CD8-positive, alpha-beta memory T cell (primary cell): ENCODE measurements around the gene TSSK2. TPM values are rescaled to one million over a fixed set of nuclear protein-coding genes. Genes with fewer than 3 reads are reported as not detected.

Experiments used
- CTCF ChIA-PET: fragments of 350-600 bp; sonication (Branson Sonifier 250); formaldehyde crosslinking; loops from one replicate; lab custom pipeline; 2021; ENCODE audit warnings: antibody characterized with exemption; lab: Charles Lee
- POLR2A ChIA-PET: fragments of 350-600 bp; sonication (Branson Sonifier 250); formaldehyde crosslinking; loops from one replicate; lab custom pipeline; 2021; ENCODE audit warnings: antibody characterized with exemption; lab: Charles Lee
- DNase-seq, 5 donors: peaks; one replicate each; pipeline versions ENCODE4 v3.0.0 to v3.0.0-alpha.2; 2020 to 2022; ENCODE audit warnings: mixed read lengths in 1 of 5
- H3K27ac ChIP-seq: one replicate; pipeline ENCODE4 v1.7.0; 2013; ENCODE audit warnings: low read depth, mild to moderate bottlenecking, low read length, moderate library complexity
- H3K27me3 ChIP-seq: 2 replicates; pipeline ENCODE4 v1.7.0; 2013; ENCODE audit warnings: low read length, mild to moderate bottlenecking; ENCODE audit not compliant: insufficient read depth, poor library complexity, severe bottlenecking
- H3K36me3 ChIP-seq: 2 replicates; pipeline ENCODE4 v1.7.0; 2013; ENCODE audit warnings: mild to moderate bottlenecking, low read length, moderate library complexity; ENCODE audit not compliant: insufficient read depth
- H3K4me1 ChIP-seq: 2 replicates; pipeline ENCODE4 v1.7.0; 2013; ENCODE audit warnings: mild to moderate bottlenecking, low read length, moderate library complexity; ENCODE audit not compliant: insufficient read depth
- H3K4me3 ChIP-seq: 2 replicates; pipeline ENCODE4 v1.7.0; 2013; ENCODE audit warnings: mild to moderate bottlenecking, low read length
- H3K9me3 ChIP-seq: 2 replicates; pipeline ENCODE4 v1.7.0; 2013; ENCODE audit warnings: mild to moderate bottlenecking, low read length
- H3K27ac Mint-ChIP-seq, 8 donors: one replicate each; pipeline ENCODE4 v1.8.0; 2020 to 2021; ENCODE audit warnings: mixed read lengths in 8 of 8, mild to moderate bottlenecking in 6 of 8, inconsistent platforms in 3 of 8, moderate library complexity in 3 of 8
- H3K27me3 Mint-ChIP-seq, 2 donors: one replicate each; pipeline ENCODE4 v1.8.0; 2020 to 2021; ENCODE audit warnings: mixed read lengths in 2 of 2, mild to moderate bottlenecking in 1 of 2, moderate library complexity in 1 of 2
- H3K36me3 Mint-ChIP-seq, 3 donors: one replicate each; pipeline ENCODE4 v1.8.0; 2020 to 2021; ENCODE audit warnings: mixed read lengths in 3 of 3, inconsistent platforms in 1 of 3, mild to moderate bottlenecking in 1 of 3
- H3K4me1 Mint-ChIP-seq, 3 donors: one replicate each; pipeline ENCODE4 v1.8.0; 2020 to 2021; ENCODE audit warnings: mixed read lengths in 3 of 3, inconsistent platforms in 1 of 3, mild to moderate bottlenecking in 1 of 3
- H3K4me3 Mint-ChIP-seq, 7 donors: one replicate each; pipeline ENCODE4 v1.8.0; 2020 to 2021; ENCODE audit warnings: mixed read lengths in 7 of 7, mild to moderate bottlenecking in 6 of 7, moderate library complexity in 4 of 7, inconsistent platforms in 2 of 7
- H3K9me3 Mint-ChIP-seq, 5 donors: one replicate each; pipeline ENCODE4 v1.8.0; 2020 to 2022; ENCODE audit warnings: mixed read lengths in 5 of 5, mild to moderate bottlenecking in 3 of 5, moderate library complexity in 2 of 5, inconsistent platforms in 1 of 5
- polyA plus RNA-seq: library from polyadenylated mRNA; unstranded; fragments of 300-500 nt; fragmentation: Illumina TruSeq; gene quantifications from one replicate; pipeline ENCODE4 v1.2.3, GENCODE V29; 2021
- total RNA-seq, 2 experiments: library from RNA; stranded (reverse); gene quantifications; one replicate each; pipeline ENCODE4 v1.2.3, GENCODE V29; 2021

The TSSK2 gene
- total and polyA plus RNA-seq, 3 experiments from 2014 or later = not detected

DNA sequence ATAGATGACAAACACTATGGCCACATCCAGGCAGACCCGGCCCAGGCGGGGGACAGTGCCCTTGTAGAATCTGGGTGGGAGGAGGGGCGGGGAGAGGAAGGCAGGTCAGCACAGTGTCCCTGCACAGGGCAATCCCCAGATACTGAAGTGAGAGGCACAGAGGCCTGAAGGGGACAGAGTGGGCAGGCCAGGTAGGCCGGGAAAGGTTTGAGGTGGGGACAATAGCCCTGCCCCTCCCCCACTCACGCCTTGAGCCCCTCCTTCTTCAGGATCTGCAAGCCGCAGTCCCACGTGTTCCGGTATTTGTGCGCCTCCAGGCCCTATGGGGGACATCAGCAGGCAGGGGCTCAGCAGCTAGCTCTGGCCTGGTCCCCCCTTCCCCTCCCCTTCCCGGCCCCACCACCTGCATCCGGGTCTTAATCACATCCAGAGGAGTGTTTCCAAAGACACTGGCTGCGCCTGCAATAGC lies 45.1 kb downstream of the TSSK2 start:
- H3K36me3 ChIP-seq = peaks cover 5% of the 10 kb centered on the region
- peak overlapping the region; percentile 17 to 71 (median 66) for H3K4me3 Mint-ChIP-seq
- no peak for DNase-seq
- peaks cover 16 to 43% (median 22%) of the 10 kb centered on the region in 3 donors for H3K4me1 Mint-ChIP-seq
- ChIA-PET CTCF (no interaction called here), POLR2A (no interaction called here)
- peaks cover 0 to 9% (median 0%) of the 10 kb centered on the region in 3 donors for H3K36me3 Mint-ChIP-seq
- peak overlapping the region in 4 of 8 donors; percentile 45 to 70 (median 60) for H3K27ac Mint-ChIP-seq
- no peaks in the 10 kb centered on the region for H3K9me3 Mint-ChIP-seq
- H3K4me1 ChIP-seq = peaks cover 27% of the 10 kb centered on the region
- H3K27me3 ChIP-seq = no peaks in the 10 kb centered on the region
- peak overlapping the region; percentile 7 for H3K27ac ChIP-seq
- no peaks in the 10 kb centered on the region for H3K9me3 ChIP-seq
- no peak overlapping the region for H3K4me3 ChIP-seq
- H3K27me3 Mint-ChIP-seq = no peaks in the 10 kb centered on the region

DNA sequence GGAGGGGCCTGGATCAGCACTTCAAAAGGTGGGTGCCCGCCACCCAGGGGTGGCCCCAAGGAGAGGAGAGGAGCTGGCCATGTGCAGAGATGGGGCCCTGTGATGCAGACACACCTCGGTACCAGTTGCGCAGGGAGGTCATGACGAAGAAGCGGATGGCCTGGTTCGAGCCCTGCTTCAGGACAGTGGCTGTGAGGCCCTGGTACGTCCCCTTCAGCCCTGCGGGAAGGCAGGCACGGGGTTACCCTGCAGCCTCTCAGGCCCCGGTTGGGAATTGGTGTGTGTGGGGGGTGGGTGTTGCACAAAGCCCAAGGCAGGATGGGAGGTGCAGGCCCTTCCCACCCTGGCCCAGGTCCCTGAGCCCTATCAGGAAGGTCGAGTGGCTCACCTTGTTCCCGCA lies 45.6 kb downstream of the TSSK2 start:
- ChIA-PET CTCF (no interaction called here), POLR2A (no interaction called here)
- Histone ChIP-seq H3K27me3 (no peaks in the 10 kb centered on the region), H3K36me3 (peaks cover 5% of the 10 kb centered on the region), H3K4me1 (peaks cover 27% of the 10 kb centered on the region), H3K9me3 (no peaks in the 10 kb centered on the region), H3K4me3 (no peak overlapping the region), H3K27ac (peak overlapping the region; percentile 7)
- H3K36me3 Mint-ChIP-seq = peaks cover 0 to 5% (median 0%) of the 10 kb centered on the region in 3 donors
- H3K4me1 Mint-ChIP-seq = peaks cover 16 to 40% (median 22%) of the 10 kb centered on the region in 3 donors
- DNase-seq = no peak
- no peaks in the 10 kb centered on the region for H3K9me3 Mint-ChIP-seq
- H3K27ac Mint-ChIP-seq = peak overlapping the region in 5 of 8 donors; percentile 54 to 90 (median 82)
- H3K27me3 Mint-ChIP-seq = no peaks in the 10 kb centered on the region
- H3K4me3 Mint-ChIP-seq = peak overlapping the region; percentile 59 to 71 (median 66)

GRCh38 chr22:19177164-19178064 lies 46.3 kb downstream of the TSSK2 start:
- H3K9me3 Mint-ChIP-seq = no peaks in the 10 kb centered on the region
- Histone ChIP-seq H3K27me3 (no peaks in the 10 kb centered on the region), H3K36me3 (peaks cover 5% of the 10 kb centered on the region), H3K4me1 (peaks cover 28% of the 10 kb centered on the region), H3K27ac (peak overlapping the region; percentile 87), H3K4me3 (peak overlapping the region; percentile 61), H3K9me3 (no peaks in the 10 kb centered on the region)
- H3K27ac Mint-ChIP-seq = peak overlapping the region in 7 of 8 donors; percentile 50 to 90 (median 79)
- peaks cover 16 to 42% (median 17%) of the 10 kb centered on the region in 3 donors for H3K4me1 Mint-ChIP-seq
- no peak for DNase-seq
- ChIA-PET CTCF (interaction anchor here (1.0 kb wide), 1 partner anchor 33 kb away, joined by 3 read pairs; the partner anchor contains the start of gene ESS2), POLR2A (no interaction called here)
- H3K4me3 Mint-ChIP-seq = peak overlapping the region; percentile 30 to 83 (median 68)
- H3K36me3 Mint-ChIP-seq = peaks cover 0 to 3% (median 0%) of the 10 kb centered on the region in 3 donors
- no peaks in the 10 kb centered on the region for H3K27me3 Mint-ChIP-seq

DNA sequence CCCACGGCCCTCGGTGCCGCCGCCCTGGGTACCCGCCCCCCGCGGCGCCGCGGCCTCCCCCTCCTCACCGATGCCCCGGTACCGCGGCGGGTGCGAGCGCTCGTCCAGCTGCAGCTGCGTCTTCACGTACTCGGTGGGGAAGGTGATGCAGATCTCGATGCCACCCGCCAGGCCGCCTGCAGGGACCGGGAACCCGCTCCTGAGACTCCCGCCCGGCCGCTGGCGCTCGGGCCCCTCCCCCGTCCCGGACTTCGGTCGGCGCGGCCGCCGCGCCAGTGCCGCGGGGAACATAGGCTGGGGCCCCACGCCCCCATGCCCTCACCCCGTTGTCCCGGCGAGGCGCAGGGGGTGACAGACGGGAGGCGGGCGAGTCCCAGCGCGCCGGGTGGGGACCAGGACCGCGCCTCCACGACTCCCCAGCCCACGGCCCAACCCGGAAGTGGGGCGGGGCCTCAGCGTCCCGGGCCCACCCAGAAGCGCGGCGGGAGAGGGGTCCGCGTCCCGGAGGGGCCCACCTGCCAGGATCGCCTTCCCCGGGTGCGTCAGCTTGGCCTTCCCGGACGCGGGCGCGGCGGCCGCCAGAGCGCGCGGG lies 47.1 kb downstream of the TSSK2 start:
- Mint-ChIP-seq H3K36me3 (peaks cover 0 to 3% (median 0%) of the 10 kb centered on the region in 3 donors), H3K27me3 (no peaks in the 10 kb centered on the region), H3K27ac (no peak overlapping the region), H3K9me3 (no peaks in the 10 kb centered on the region), H3K4me1 (peaks cover 10 to 38% (median 14%) of the 10 kb centered on the region in 3 donors), H3K4me3 (peak overlapping the region in 5 of 7 donors; percentile 15 to 90 (median 27))
- H3K36me3 ChIP-seq = peaks cover 5% of the 10 kb centered on the region
- peaks cover 25% of the 10 kb centered on the region for H3K4me1 ChIP-seq
- peak overlapping the region; percentile 87 for H3K27ac ChIP-seq
- peak overlapping the region; percentile 61 for H3K4me3 ChIP-seq
- no peaks in the 10 kb centered on the region for H3K9me3 ChIP-seq
- ChIA-PET CTCF (interaction anchor here (1.0 to 2.0 kb wide), 2 partner anchors 33 to 34 kb away, joined by 3 to 9 read pairs; partner anchors contain the start of gene ESS2), POLR2A (interaction anchor here (0.9 to 1.0 kb wide), 2 partner anchors 254 to 302 kb away, joined by 3 read pairs; partner anchors contain the start of genes CDC45 and MRPL40)
- no peaks in the 10 kb centered on the region for H3K27me3 ChIP-seq
- DNase-seq = peak; percentile 59 to 78 (median 65)

GRCh38 chr22:19178657-19179496 lies 47.8 kb downstream of the TSSK2 start, which contains the start of gene SLC25A1:
Gene SLC25A1, minus strand, starts transcription at chr22:19178736. Its CDS starts 63 bp downstream, at chr22:19178673.
- H3K9me3 Mint-ChIP-seq = no peaks in the 10 kb centered on the region
- DNase-seq = peak; percentile 60 to 80 (median 66)
- H3K36me3 Mint-ChIP-seq = peaks cover 0 to 3% (median 0%) of the 10 kb centered on the region in 3 donors
- no peaks in the 10 kb centered on the region for H3K27me3 ChIP-seq
- peak within 1 kb of the TSS; percentile 87 for H3K27ac ChIP-seq
- peaks cover under 1% of the 10 kb centered on the region for H3K36me3 ChIP-seq
- ChIA-PET CTCF (interaction anchor here (0.9 to 2.0 kb wide), 5 partner anchors 34 to 451 kb away, joined by 3 to 9 read pairs (median 3); partner anchors contain the start of gene ESS2), POLR2A (interaction anchor here (0.8 to 1.0 kb wide), 3 partner anchors 34 to 301 kb away, joined by 3 read pairs; partner anchors contain the start of genes CDC45, ESS2 and MRPL40)
- H3K4me1 ChIP-seq = peaks cover 22% of the 10 kb centered on the region
- H3K9me3 ChIP-seq = no peaks in the 10 kb centered on the region
- H3K27me3 Mint-ChIP-seq = no peaks in the 10 kb centered on the region
- H3K4me3 Mint-ChIP-seq = peak within 1 kb of the TSS; percentile 87 to 95 (median 91)
- peaks cover 5 to 32% (median 10%) of the 10 kb centered on the region in 3 donors for H3K4me1 Mint-ChIP-seq
- H3K4me3 ChIP-seq = peak within 1 kb of the TSS; percentile 80
- peak within 1 kb of the TSS; percentile 75 to 92 (median 85) for H3K27ac Mint-ChIP-seq

DNA sequence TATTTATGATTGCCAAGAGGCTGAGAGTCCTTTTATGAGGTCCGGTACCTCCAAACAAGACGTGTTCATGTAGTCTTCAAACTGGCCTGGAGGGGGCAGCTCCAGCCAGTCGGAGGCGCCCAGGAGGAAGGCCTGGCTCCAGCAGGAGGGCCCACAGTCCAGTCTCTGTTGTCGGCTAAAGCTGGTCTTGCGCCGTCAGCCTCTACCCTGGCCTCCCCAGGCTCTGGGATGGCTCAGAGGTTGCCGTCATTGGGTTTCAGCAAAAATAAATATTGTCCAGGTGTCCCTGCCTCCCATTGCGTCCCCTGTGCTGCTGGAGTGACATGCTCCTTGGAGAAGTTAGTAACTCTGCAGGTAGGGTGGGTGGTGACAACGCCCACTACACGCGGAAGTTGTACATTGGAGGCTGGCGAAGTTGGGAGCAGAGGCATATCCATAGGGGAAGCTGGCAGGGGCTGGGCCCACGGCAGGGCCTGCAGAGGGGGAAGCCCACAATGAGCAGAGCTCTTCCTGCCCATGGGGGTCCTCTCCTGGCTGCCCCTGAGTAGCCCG lies 48.5 kb downstream of the TSSK2 start:
- Mint-ChIP-seq H3K27ac (peak overlapping the region; percentile 75 to 92 (median 85)), H3K9me3 (no peaks in the 10 kb centered on the region), H3K36me3 (peaks cover 0 to 3% (median 0%) of the 10 kb centered on the region in 3 donors), H3K27me3 (peaks cover 0 to under 1% of the 10 kb centered on the region in 2 donors), H3K4me3 (peak overlapping the region; percentile 87 to 95 (median 91)), H3K4me1 (peaks cover 5 to 32% (median 10%) of the 10 kb centered on the region in 3 donors)
- Histone ChIP-seq H3K36me3 (no peaks in the 10 kb centered on the region), H3K27ac (peak overlapping the region; percentile 87), H3K4me3 (peak overlapping the region; percentile 80), H3K27me3 (no peaks in the 10 kb centered on the region), H3K9me3 (no peaks in the 10 kb centered on the region), H3K4me1 (peaks cover 22% of the 10 kb centered on the region)
- CTCF ChIA-PET = interaction anchor here (0.8 to 2.0 kb wide), 6 partner anchors 34 to 450 kb away, joined by 3 to 9 read pairs (median 3); partner anchors contain the start of genes CDC45, ESS2 and UFD1
- POLR2A ChIA-PET = interaction anchor here (0.8 kb wide), 1 partner anchor 35 kb away, joined by 3 read pairs; the partner anchor contains the start of gene ESS2
- peak in 4 of 5 donors; percentile 19 to 66 (median 35) for DNase-seq
